B cell (primary cell): ENCODE data around the gene CRTAC1. TPM values are rescaled to one million over a fixed set of nuclear protein-coding genes. Genes with fewer than 3 reads are reported as not detected.

Source experiments
- ATAC-seq: fragments of 200-7000 bp; cut with Tn5 transposase; one replicate; pipeline ENCODE4 v1.10.0; 2021; ENCODE audit warnings: low read depth, mild to moderate bottlenecking, moderate number of reproducible peaks, moderate library complexity
- CTCF ChIA-PET: fragments of 350-600 bp; sonication (Branson Sonifier 250); formaldehyde crosslinking; loops from one replicate; lab custom pipeline; 2021; ENCODE audit warnings: antibody characterized with exemption, inconsistent platforms; lab: Charles Lee
- POLR2A ChIA-PET: fragments of 350-600 bp; sonication (Branson Sonifier 250); formaldehyde crosslinking; loops from one replicate; lab custom pipeline; 2021; ENCODE audit warnings: antibody characterized with exemption; lab: Charles Lee
- DNase-seq: peaks from one replicate; pipeline ENCODE4 v3.0.0; 2013
- H2AFZ ChIP-seq: 2 replicates; pipeline ENCODE4 v1.6.1; 2012; ENCODE audit warnings: mild to moderate bottlenecking, low read depth, low read length; ENCODE audit not compliant: insufficient read depth, poor library complexity, severe bottlenecking
- H3K27ac ChIP-seq, 2 donors: 1 replicate in 1 of 2; 2 replicates in 1 of 2; pipeline ENCODE4 v1.5.1; 2012 to 2013; ENCODE audit warnings: low read length in 2 of 2, mild to moderate bottlenecking in 2 of 2, moderate library complexity in 1 of 2
- H3K27me3 ChIP-seq, 4 experiments: fragments of 200-600 bp in 1 of 4; sonication (generic) in 1 of 4; replicated peaks in 1 of 4; 1 replicate in 2 of 4; 2 replicates in 2 of 4; pipeline versions ENCODE4 v1.6.1 to v1.7.0; 2013 to 2016; ENCODE audit warnings: low read length in 3 of 4, mild to moderate bottlenecking in 2 of 4, mixed read lengths in 1 of 4, moderate library complexity in 1 of 4; ENCODE audit not compliant: insufficient read depth in 4 of 4, control insufficient read depth in 3 of 4; ENCODE audit errors: control extremely low read depth in 1 of 4
- H3K36me3 ChIP-seq, 2 experiments: replicated peaks in 1 of 2; 1 replicate in 1 of 2; 2 replicates in 1 of 2; pipeline versions ENCODE4 v1.6.1 to v1.7.1; 2013; ENCODE audit warnings: low read length in 1 of 2; ENCODE audit not compliant: insufficient read depth in 2 of 2, control insufficient read depth in 1 of 2; ENCODE audit errors: control extremely low read depth in 1 of 2, extremely low read depth in 1 of 2
- H3K4me1 ChIP-seq, 2 donors: fragments of 200-600 bp in 1 of 2; sonication (generic) in 1 of 2; 1 replicate in 1 of 2; 2 replicates in 1 of 2; pipeline versions ENCODE4 v1.5.1 to v1.6.1; 2013 to 2017; ENCODE audit warnings: low read length in 2 of 2; ENCODE audit not compliant: control insufficient read depth in 2 of 2, insufficient read depth in 2 of 2
- H3K4me2 ChIP-seq: replicated peaks from 2 replicates; pipeline ENCODE3; 2012; ENCODE audit warnings: mild to moderate bottlenecking, low read depth, low read length; ENCODE audit not compliant: poor library complexity, severe bottlenecking
- H3K4me3 ChIP-seq, 5 experiments: fragments of 200-600 bp in 1 of 5; sonication (generic) in 1 of 5; 1 replicate in 3 of 5; 2 replicates in 2 of 5; pipeline versions ENCODE4 v1.5.1 to v1.7.0; 2011 to 2016; ENCODE audit warnings: low read length in 4 of 5, mild to moderate bottlenecking in 4 of 5, low read depth in 2 of 5, control low read depth in 1 of 5, moderate library complexity in 1 of 5; ENCODE audit not compliant: insufficient read depth in 1 of 5; ENCODE audit errors: control extremely low read depth in 1 of 5, extremely low read depth in 1 of 5
- H3K79me2 ChIP-seq: fragments of 200-600 bp; sonication (generic); one replicate; pipeline ENCODE4 v1.6.0; 2016; ENCODE audit warnings: low read length; ENCODE audit not compliant: control insufficient read depth, insufficient read depth
- H3K9ac ChIP-seq: fragments of 200-600 bp; sonication (generic); 2 replicates; pipeline ENCODE4 v1.6.1; 2017; ENCODE audit warnings: mild to moderate bottlenecking, low read length, moderate library complexity
- H3K9me3 ChIP-seq, 3 donors: one replicate each; pipeline versions ENCODE4 v1.6.1 to v1.7.1; 2013; ENCODE audit warnings: low read length in 2 of 3; ENCODE audit not compliant: control insufficient read depth in 2 of 3, insufficient read depth in 1 of 3; ENCODE audit errors: control extremely low read depth in 1 of 3
- H4K20me1 ChIP-seq: 2 replicates; pipeline ENCODE4 v1.6.0; 2012; ENCODE audit warnings: mild to moderate bottlenecking, low read length; ENCODE audit not compliant: insufficient read depth, control insufficient read depth, poor library complexity, severe bottlenecking
- H3K27ac Mint-ChIP-seq: one replicate; pipeline ENCODE4 v1.8.0; 2021; ENCODE audit warnings: mixed read lengths
- H3K27me3 Mint-ChIP-seq: one replicate; pipeline ENCODE4 v1.8.0; 2021; ENCODE audit warnings: mixed read lengths
- H3K4me1 Mint-ChIP-seq: one replicate; pipeline ENCODE4 v1.8.0; 2021; ENCODE audit warnings: mixed read lengths
- H3K4me3 Mint-ChIP-seq: one replicate; pipeline ENCODE4 v1.8.0; 2021; ENCODE audit warnings: mixed read lengths
- H3K9me3 Mint-ChIP-seq: one replicate; pipeline ENCODE4 v1.8.0; 2022; ENCODE audit warnings: mixed read lengths; ENCODE audit not compliant: insufficient read depth
- CTCF ChIP-seq: fragments of 200-600 bp; IDR thresholded peaks from one replicate; pipeline ENCODE4 v1.8.0; 2022; ENCODE audit warnings: antibody characterized with exemption, mild to moderate bottlenecking
- EZH2 ChIP-seq: IDR thresholded peaks from 2 replicates; pipeline ENCODE4 v1.6.1; 2012; ENCODE audit warnings: borderline replicate concordance, low read depth, mild to moderate bottlenecking, moderate library complexity, low read length; ENCODE audit not compliant: insufficient read depth, poor library complexity, severe bottlenecking
- WGBS: methylation state at CpG from one replicate; pipeline ENCODE4 v1.1.5; 2013; ENCODE audit warnings: missing lambda C conversion rate; ENCODE audit not compliant: insufficient coverage; 5-methylcytosine and 5-hydroxymethylcytosine counted together
- intact Hi-C: fragments of 100-400 bp; cut with micrococcal nuclease; formaldehyde crosslinking; loops from one replicate; pipeline ENCODE4 v1.10.0; 2022
- polyA plus RNA-seq: library from polyadenylated mRNA; depleted of rRNA; stranded (reverse); fragments of >200 nt; gene quantifications from 2 replicates; pipeline ENCODE4 v1.2.3, GENCODE V29; 2012
- total RNA-seq, 2 donors: library from RNA; stranded (reverse); fragments of 120-200 nt in 1 of 2; gene quantifications; 1 replicate in 1 of 2; 2 replicates in 1 of 2; pipeline versions ENCODE4 v1.2.3 to v1.2.4, GENCODE V29; 2013 to 2022

Gene CRTAC1
- total and polyA plus RNA-seq, 2 donors (not counting 1 experiment from before 2014, with no cell fraction given) = not detected

GRCh38 chr10:97937054-97937453 lies 93.4 kb downstream of the CRTAC1 start:
- intact Hi-C loops = no loop called here
- H3K4me2 ChIP-seq = no peak overlapping the region
- H4K20me1 ChIP-seq = no peaks in the 10 kb centered on the region
- H3K9me3 ChIP-seq = no peaks in the 10 kb centered on the region
- ATAC-seq = no peak
- H3K9ac ChIP-seq = no peak overlapping the region
- H3K79me2 ChIP-seq = no peaks in the 10 kb centered on the region
- H3K36me3 ChIP-seq = no peaks in the 10 kb centered on the region
- H3K27me3 ChIP-seq = peaks cover 0 to 10% (median 0%) of the 10 kb centered on the region in 4 experiments
- H3K4me1 ChIP-seq = no peaks in the 10 kb centered on the region
- POLR2A ChIA-PET = no interaction called here
- WGBS = 89% methylated on average over 5 of the region's 5 CpGs
- no peak for DNase-seq
- H3K27ac Mint-ChIP-seq = no peak overlapping the region
- no peaks in the 10 kb centered on the region for H3K4me1 Mint-ChIP-seq
- no peaks in the 10 kb centered on the region for H3K9me3 Mint-ChIP-seq
- no peak overlapping the region for H3K27ac ChIP-seq
- TF ChIP-seq CTCF = no peak
- TF ChIP-seq EZH2 = no peak
- CTCF ChIA-PET = no interaction called here
- H2AFZ ChIP-seq = no peak overlapping the region
- H3K4me3 ChIP-seq = no peak overlapping the region
- peaks cover 40% of the 10 kb centered on the region for H3K27me3 Mint-ChIP-seq
- no peak overlapping the region for H3K4me3 Mint-ChIP-seq

- DNase-seq = no peak
- H3K9me3 Mint-ChIP-seq = no peaks in the 10 kb centered on the region
- Histone ChIP-seq H3K4me1 (no peaks in the 10 kb centered on the region), H3K9me3 (no peaks in the 10 kb centered on the region), H3K27ac (no peak overlapping the region), H4K20me1 (no peaks in the 10 kb centered on the region), H3K79me2 (no peaks in the 10 kb centered on the region), H3K36me3 (no peaks in the 10 kb centered on the region), H3K27me3 (peaks cover 0 to 8% (median 0%) of the 10 kb centered on the region in 4 experiments), H2AFZ (no peak overlapping the region), H3K4me3 (no peak overlapping the region), H3K9ac (no peak overlapping the region), H3K4me2 (no peak overlapping the region)
- CTCF ChIA-PET = no interaction called here
- TF ChIP-seq EZH2 (no peak), CTCF (no peak)
- no peak overlapping the region for H3K4me3 Mint-ChIP-seq
- no peaks in the 10 kb centered on the region for H3K4me1 Mint-ChIP-seq
- no peak for ATAC-seq
- H3K27me3 Mint-ChIP-seq = peaks cover 33% of the 10 kb centered on the region
- no peak overlapping the region for H3K27ac Mint-ChIP-seq
- WGBS = 91% methylated on average over 17 of the region's 23 CpGs
- intact Hi-C loops = no loop called here
- POLR2A ChIA-PET = no interaction called here
Measured at GRCh38 chr10:97936126-97936525, 94.3 kb downstream of the CRTAC1 start.
